Liver (tissue), 3 donors: Measurements from ENCODE around the gene NIPBL.

Experiments
- CTCF ChIP-seq: fragments of 150-350 bp; IDR thresholded peaks from 2 replicates; pipeline ENCODE4 v1.5.1; 2017; ENCODE audit warnings: improper control_type of control experiment, low read depth, low read length; ENCODE audit not compliant: missing input control
- GABPA ChIP-seq, 2 donors: IDR thresholded peaks in 1 of 2; conservative IDR thresholded peaks in 1 of 2; 2 replicates each; pipeline ENCODE4 v1.6.1; 2016; ENCODE audit warnings: antibody characterized with exemption in 2 of 2, mild to moderate bottlenecking in 1 of 2, moderate library complexity in 1 of 2
- HNF4A ChIP-seq, 2 donors: conservative IDR thresholded peaks; 2 replicates each; pipeline ENCODE4 v1.6.1; 2016; ENCODE audit warnings: antibody characterized with exemption in 2 of 2, mild to moderate bottlenecking in 2 of 2
- MAX ChIP-seq: IDR thresholded peaks from 2 replicates; pipeline ENCODE4 v1.6.1; 2016; ENCODE audit warnings: antibody characterized with exemption
- RAD21 ChIP-seq, 2 donors: IDR thresholded peaks; 2 replicates each; pipeline ENCODE4 v1.6.1; 2016; ENCODE audit warnings: antibody characterized with exemption in 2 of 2, mild to moderate bottlenecking in 2 of 2
- REST ChIP-seq: IDR thresholded peaks from 2 replicates; pipeline ENCODE4 v1.6.1; 2016; ENCODE audit warnings: antibody characterized with exemption, mild to moderate bottlenecking
- RXRA ChIP-seq, 2 donors: IDR thresholded peaks; 2 replicates each; pipeline ENCODE4 v1.6.1; 2017 to 2018; ENCODE audit warnings: antibody characterized with exemption in 2 of 2, mild to moderate bottlenecking in 1 of 2
- TAF1 ChIP-seq: conservative IDR thresholded peaks from 2 replicates; pipeline ENCODE4 v1.6.1; 2016; ENCODE audit warnings: antibody characterized with exemption, mild to moderate bottlenecking
- YY1 ChIP-seq: IDR thresholded peaks from 2 replicates; pipeline ENCODE4 v1.6.1; 2016; ENCODE audit warnings: antibody characterized with exemption, mild to moderate bottlenecking
- donor health status: healthy.
- donor health status: healthy.

GRCh38 chr5:36939969-36940858 is 63.6 kb downstream of the NIPBL start:
- TF ChIP-seq MAX: no peak
- no peak for TF ChIP-seq RXRA (IDR thresholded peaks at IDR 0.05)
- TF ChIP-seq RAD21 (IDR thresholded peaks at IDR 0.05): no peak
- TF ChIP-seq CTCF: no peak
- no peak for TF ChIP-seq REST
- no peak for TF ChIP-seq GABPA (IDR thresholded peaks at IDR 0.05 in 1 of 2, conservative IDR thresholded peaks at IDR 0.05 in 1 of 2)
- no peak for TF ChIP-seq YY1
- TF ChIP-seq TAF1: no peak
- no peak for TF ChIP-seq HNF4A (conservative IDR thresholded peaks at IDR 0.05)
